SU-DHL-6 (cell line): ENCODE results near the gene TAX1BP3.

Source experiments
- CTCF ChIP-seq: fragments of 200-600 bp; sonication (generic); IDR thresholded peaks from one replicate; pipeline ENCODE4 v1.5.1; 2017; ENCODE audit warnings: antibody characterized with exemption, mild to moderate bottlenecking, low read length, moderate library complexity; ENCODE audit not compliant: insufficient read depth, poor library complexity, severe bottlenecking
- EZH2phosphoT487 ChIP-seq: fragments of 200-600 bp; sonication (generic), shearing (Covaris generic); conservative IDR thresholded peaks from 2 replicates; pipeline ENCODE4 v1.6.1; 2018; ENCODE audit warnings: mild to moderate bottlenecking, antibody characterized with exemption, low read length, moderate library complexity, mixed read lengths

- TF ChIP-seq CTCF: no peak
- no peak for TF ChIP-seq EZH2phosphoT487
Measured at GRCh38 chr17:3704931-3705717, 36.7 kb upstream of the TAX1BP3 start.
